PC-9 (cell line): ENCODE data around the gene MUS81.

Source experiments
- CTCF ChIP-seq: fragments of 200-600 bp; sonication (generic); conservative IDR thresholded peaks from 2 replicates; pipeline ENCODE4 v1.6.1; 2017; ENCODE audit warnings: mixed run types, antibody characterized with exemption, mild to moderate bottlenecking, moderate library complexity
- EZH2 ChIP-seq: fragments of 200-600 bp; sonication (generic); IDR thresholded peaks from 2 replicates; pipeline ENCODE4 v1.8.0; 2017; ENCODE audit warnings: antibody characterized with exemption, low read depth

- TF ChIP-seq CTCF (no peak), EZH2 (no peak)
Measured at GRCh38 chr11:65863889-65864705, 3.9 kb downstream of the MUS81 start.
